RWPE2 (cell line): ENCODE measurements around the gene WNT3A.

Source experiments
- ATAC-seq: fragments of 200-7000 bp; cut with Tn5 transposase; 3 replicates; pipeline ENCODE4 v1.9.1; 2021; ENCODE audit warnings: low read depth
- DNase-seq: peaks from one replicate; pipeline ENCODE4 v3.0.0-alpha.2; 2020; ENCODE audit warnings: low spot score
- H3K27ac ChIP-seq: fragments of 450-650 bp; 2 replicates; pipeline ENCODE4 v1.5.1; 2017; ENCODE audit warnings: mild to moderate bottlenecking; ENCODE audit not compliant: poor library complexity, severe bottlenecking
- H3K27me3 ChIP-seq: fragments of 250-450 bp; sonication (Bioruptor Pico); 2 replicates; pipeline ENCODE4 v1.5.1; 2021; ENCODE audit warnings: mild to moderate bottlenecking, moderate library complexity; ENCODE audit not compliant: insufficient read depth, poor library complexity, severe bottlenecking
- H3K36me3 ChIP-seq: fragments of 250-450 bp; sonication (Bioruptor Pico); 2 replicates; pipeline ENCODE4 v1.5.1; 2020; ENCODE audit warnings: low read depth, mild to moderate bottlenecking, moderate library complexity
- H3K4me1 ChIP-seq: fragments of 250-450 bp; sonication (Bioruptor Pico); 2 replicates; pipeline ENCODE4 v1.5.1; 2021; ENCODE audit warnings: mild to moderate bottlenecking, moderate library complexity; ENCODE audit not compliant: insufficient read depth, poor library complexity, severe bottlenecking
- H3K4me3 ChIP-seq: fragments of 250-450 bp; sonication (Bioruptor Pico); 2 replicates; pipeline ENCODE4 v1.5.1; 2021; ENCODE audit warnings: mild to moderate bottlenecking, moderate library complexity; ENCODE audit not compliant: severe bottlenecking
- H3K9me3 ChIP-seq: fragments of 250-450 bp; sonication (Bioruptor Pico); 2 replicates; pipeline ENCODE4 v1.5.1; 2021; ENCODE audit warnings: mild to moderate bottlenecking, moderate library complexity; ENCODE audit not compliant: severe bottlenecking
- CTCF ChIP-seq: fragments of 450-650 bp; IDR thresholded peaks from one replicate; pipeline ENCODE4 v1.5.1; 2017; ENCODE audit warnings: mild to moderate bottlenecking, moderate library complexity; ENCODE audit not compliant: poor library complexity, severe bottlenecking

The WNT3A gene

GRCh38 chr1:228082918-228083870 lies 76.4 kb downstream of the WNT3A start:
- no peaks in the 10 kb centered on the region for H3K9me3 ChIP-seq
- TF ChIP-seq CTCF, result no peak
- DNase-seq, result no peak
- peaks cover 19% of the 10 kb centered on the region for H3K36me3 ChIP-seq
- H3K4me3 ChIP-seq, result peak overlapping the region; percentile 88
- no peak for ATAC-seq
- peaks cover 38% of the 10 kb centered on the region for H3K4me1 ChIP-seq
- H3K27me3 ChIP-seq, result no peaks in the 10 kb centered on the region
- peak overlapping the region; percentile 73 for H3K27ac ChIP-seq

GRCh38 chr1:228083871-228084278 lies 77.1 kb downstream of the WNT3A start:
- ATAC-seq, result no peak

GRCh38 chr1:228084325-228084724 lies 77.5 kb downstream of the WNT3A start:
- no peak for TF ChIP-seq CTCF
- Histone ChIP-seq H3K9me3 (no peaks in the 10 kb centered on the region), H3K4me3 (peak overlapping the region; percentile 88), H3K27me3 (no peaks in the 10 kb centered on the region), H3K4me1 (peaks cover 44% of the 10 kb centered on the region), H3K36me3 (peaks cover 29% of the 10 kb centered on the region), H3K27ac (peak overlapping the region; percentile 73)
- ATAC-seq (no peak), DNase-seq (no peak)

More at GRCh38 chr1:228083871-228084278, 77.1 kb downstream of the WNT3A start:
- Histone ChIP-seq H3K4me3 (peak overlapping the region; percentile 88), H3K36me3 (peaks cover 25% of the 10 kb centered on the region), H3K4me1 (peaks cover 44% of the 10 kb centered on the region), H3K27me3 (no peaks in the 10 kb centered on the region), H3K27ac (peak overlapping the region; percentile 73), H3K9me3 (no peaks in the 10 kb centered on the region)
- no peak for TF ChIP-seq CTCF
- DNase-seq, result no peak

GRCh38 chr1:228084797-228085196 lies 78.0 kb downstream of the WNT3A start:
- Histone ChIP-seq H3K4me1 (peaks cover 44% of the 10 kb centered on the region), H3K9me3 (no peaks in the 10 kb centered on the region), H3K4me3 (peak overlapping the region; percentile 88), H3K27me3 (no peaks in the 10 kb centered on the region), H3K36me3 (peaks cover 29% of the 10 kb centered on the region), H3K27ac (peak overlapping the region; percentile 73)
- TF ChIP-seq CTCF, result no peak
- DNase-seq, result no peak
- ATAC-seq, result no peak
